Measurements from ENCODE around the gene TAF10. TPM values are rescaled to one million over a fixed set of nuclear protein-coding genes. Genes with fewer than 3 reads are reported as not detected.

Gene TAF10
- total and polyA plus RNA-seq, 7 experiments from 2014 or later, result 116 to 247 (median 129) TPM

DNA sequence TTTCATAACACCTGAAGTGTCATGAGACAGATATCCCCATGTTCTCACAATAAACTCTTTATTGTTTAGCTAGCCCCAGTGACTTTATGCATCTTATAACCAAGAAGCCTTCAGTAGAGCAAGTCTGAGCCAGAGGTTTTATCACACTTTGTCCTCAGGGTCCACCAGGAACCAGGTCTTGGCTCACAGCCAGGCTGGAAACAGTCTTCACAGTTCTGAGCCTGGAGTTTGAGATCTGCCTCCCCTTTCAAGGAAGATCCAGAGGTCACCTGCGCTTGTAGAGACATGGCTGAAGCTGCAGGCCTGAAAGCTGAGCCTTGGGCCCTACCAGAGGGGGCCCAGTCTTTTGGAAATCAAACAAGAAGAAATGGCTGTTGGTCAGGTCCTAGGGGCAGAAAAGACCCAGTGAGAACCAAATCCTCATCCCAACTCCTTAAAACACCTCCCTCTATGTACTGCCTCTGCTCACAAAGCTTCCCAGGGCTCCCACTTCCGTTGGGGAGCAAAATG, 12.1 kb downstream of the TAF10 start:
- no peak for DNase-seq
- no peaks in the 10 kb centered on the region for H3K9me3 ChIP-seq (ENCODE audit: control insufficient read depth in 2 of 3, low read length in 3 of 3)
- H3K4me1 ChIP-seq (ENCODE audit: control insufficient read depth in 2 of 2, insufficient read depth in 2 of 2, low read length in 2 of 2), result peaks cover 20 to 23% of the 10 kb centered on the region in 2 donors
- Mint-ChIP-seq H3K4me3 (no peak overlapping the region), H3K27me3 (no peaks in the 10 kb centered on the region), H3K36me3 (peaks cover 19 to 39% (median 26%) of the 10 kb centered on the region in 5 donors), H3K4me1 (peaks cover 20 to 44% (median 28%) of the 10 kb centered on the region in 7 donors), H3K9me3 (no peaks in the 10 kb centered on the region), H3K27ac (peak overlapping the region in 2 of 9 donors; percentile 32 to 43)
- H3K36me3 ChIP-seq (ENCODE audit: control insufficient read depth in 2 of 3, insufficient read depth in 3 of 3, low read length in 3 of 3), result peaks cover 10 to 65% (median 12%) of the 10 kb centered on the region in 3 experiments
- no peak for ATAC-seq
- no peaks in the 10 kb centered on the region for H3K27me3 ChIP-seq (ENCODE audit: control insufficient read depth in 2 of 2, insufficient read depth in 2 of 2, low read length in 2 of 2)
- intact Hi-C loops (cut with micrococcal nuclease), result loop anchor here in 1 of 2 donors (10.0 kb wide), 1 partner anchor 915 kb away; the partner anchor contains the start of genes TRIM22 and TRIM5
- ChIA-PET POLR2A (interaction anchor here (1.1 kb wide), 1 partner anchor 12 kb away, joined by 4 read pairs; the partner anchor contains the start of gene TAF10), CTCF (interaction anchor here (1.0 to 1.4 kb wide), 2 partner anchors 19 to 22 kb away, joined by 3 read pairs; no protein-coding TSS in a partner anchor)
- no peak overlapping the region for H3K4me3 ChIP-seq (ENCODE audit: low read length)
- no peak overlapping the region for H3K27ac ChIP-seq (ENCODE audit: low read depth, low read length)

DNA sequence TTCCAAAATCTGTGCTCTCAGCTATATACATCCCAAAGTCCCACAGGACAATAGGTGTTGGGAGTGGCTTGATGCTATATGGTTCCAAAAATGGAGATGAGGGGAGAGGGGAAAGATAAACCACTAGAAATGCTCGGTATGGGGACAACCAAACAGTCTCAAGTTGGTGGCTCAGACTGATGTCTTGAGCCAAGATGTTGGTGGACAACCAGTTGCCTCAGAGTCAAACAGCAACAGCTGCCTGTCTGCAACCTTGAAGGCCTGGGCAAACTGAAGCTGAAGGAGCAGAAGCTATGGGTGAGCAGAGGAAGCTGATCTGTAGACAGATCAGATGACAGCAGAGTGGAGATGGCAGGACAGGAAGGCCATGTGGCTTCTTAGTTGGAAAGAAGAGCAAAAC, 12.6 kb downstream of the TAF10 start:
- H3K27ac Mint-ChIP-seq, result peak overlapping the region in 4 of 9 donors; percentile 32 to 60 (median 48)
- intact Hi-C loops (cut with micrococcal nuclease), result no loop called here
- DNase-seq (no peak), ATAC-seq (no peak)
- CTCF ChIA-PET, result interaction anchor here (1.0 to 1.4 kb wide), 2 partner anchors 19 to 22 kb away, joined by 3 read pairs; no protein-coding TSS in a partner anchor
- H3K4me1 ChIP-seq (ENCODE audit: control insufficient read depth in 2 of 2, insufficient read depth in 2 of 2, low read length in 2 of 2), result peaks cover 17 to 18% of the 10 kb centered on the region in 2 donors
- no peak overlapping the region for H3K4me3 ChIP-seq (ENCODE audit: low read length)
- POLR2A ChIA-PET, result interaction anchor here (1.1 kb wide), 1 partner anchor 12 kb away, joined by 4 read pairs; the partner anchor contains the start of gene TAF10
- H3K9me3 ChIP-seq (ENCODE audit: control insufficient read depth in 2 of 3, low read length in 3 of 3), result no peaks in the 10 kb centered on the region
- H3K36me3 ChIP-seq (ENCODE audit: control insufficient read depth in 2 of 3, insufficient read depth in 3 of 3, low read length in 3 of 3), result peaks cover 10 to 68% (median 12%) of the 10 kb centered on the region in 3 experiments
- H3K27me3 ChIP-seq (ENCODE audit: control insufficient read depth in 2 of 2, insufficient read depth in 2 of 2, low read length in 2 of 2), result no peaks in the 10 kb centered on the region
- H3K36me3 Mint-ChIP-seq, result peaks cover 19 to 41% (median 30%) of the 10 kb centered on the region in 5 donors
- peaks cover 22 to 47% (median 32%) of the 10 kb centered on the region in 7 donors for H3K4me1 Mint-ChIP-seq
- no peak overlapping the region for H3K27ac ChIP-seq (ENCODE audit: low read depth, low read length)
- H3K27me3 Mint-ChIP-seq, result no peaks in the 10 kb centered on the region
- no peak overlapping the region for H3K4me3 Mint-ChIP-seq
- H3K9me3 Mint-ChIP-seq, result no peaks in the 10 kb centered on the region

DNA sequence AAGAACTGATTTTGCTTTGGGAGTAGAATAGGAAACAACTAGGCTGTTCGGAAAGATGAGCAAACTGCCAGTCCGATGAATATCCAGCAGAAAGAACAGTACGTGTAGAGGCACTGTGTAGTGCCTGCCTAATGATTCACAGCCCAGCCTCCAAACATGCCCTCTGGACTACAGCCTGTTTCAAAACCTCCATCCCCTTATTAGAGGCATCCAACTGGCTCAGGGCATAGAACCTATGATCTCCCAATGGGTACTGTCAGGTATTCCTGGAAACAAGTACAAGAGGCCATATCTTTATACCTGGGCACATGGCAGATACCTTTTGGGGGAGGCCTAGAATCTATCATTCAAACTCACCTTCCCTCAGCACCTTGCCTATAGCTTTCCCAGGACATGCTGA, 13.5 kb downstream of the TAF10 start:
- Histone ChIP-seq H3K4me3 (ENCODE audit: low read length) (no peak overlapping the region), H3K27me3 (ENCODE audit: control insufficient read depth in 2 of 2, insufficient read depth in 2 of 2, low read length in 2 of 2) (no peaks in the 10 kb centered on the region), H3K36me3 (ENCODE audit: control insufficient read depth in 2 of 3, insufficient read depth in 3 of 3, low read length in 3 of 3) (peaks cover 10 to 67% (median 12%) of the 10 kb centered on the region in 3 experiments), H3K27ac (ENCODE audit: low read depth, low read length) (no peak overlapping the region), H3K9me3 (ENCODE audit: control insufficient read depth in 2 of 3, low read length in 3 of 3) (no peaks in the 10 kb centered on the region), H3K4me1 (ENCODE audit: control insufficient read depth in 2 of 2, insufficient read depth in 2 of 2, low read length in 2 of 2) (peaks cover 17% of the 10 kb centered on the region in 2 donors)
- H3K36me3 Mint-ChIP-seq, result peaks cover 19 to 50% (median 34%) of the 10 kb centered on the region in 5 donors
- ATAC-seq (no peak), DNase-seq (no peak)
- no peak overlapping the region for H3K4me3 Mint-ChIP-seq
- intact Hi-C loops (cut with micrococcal nuclease), result no loop called here
- H3K27me3 Mint-ChIP-seq, result no peaks in the 10 kb centered on the region
- ChIA-PET POLR2A (interaction anchor here (0.6 to 1.4 kb wide), 2 partner anchors 20 to 116 kb away, joined by 3 to 4 read pairs; no protein-coding TSS in a partner anchor), CTCF (no interaction called here)
- H3K27ac Mint-ChIP-seq, result peak overlapping the region in 5 of 9 donors; percentile 13 to 60 (median 32)
- H3K9me3 Mint-ChIP-seq, result no peaks in the 10 kb centered on the region
- H3K4me1 Mint-ChIP-seq, result peaks cover 26 to 56% (median 41%) of the 10 kb centered on the region in 7 donors

DNA sequence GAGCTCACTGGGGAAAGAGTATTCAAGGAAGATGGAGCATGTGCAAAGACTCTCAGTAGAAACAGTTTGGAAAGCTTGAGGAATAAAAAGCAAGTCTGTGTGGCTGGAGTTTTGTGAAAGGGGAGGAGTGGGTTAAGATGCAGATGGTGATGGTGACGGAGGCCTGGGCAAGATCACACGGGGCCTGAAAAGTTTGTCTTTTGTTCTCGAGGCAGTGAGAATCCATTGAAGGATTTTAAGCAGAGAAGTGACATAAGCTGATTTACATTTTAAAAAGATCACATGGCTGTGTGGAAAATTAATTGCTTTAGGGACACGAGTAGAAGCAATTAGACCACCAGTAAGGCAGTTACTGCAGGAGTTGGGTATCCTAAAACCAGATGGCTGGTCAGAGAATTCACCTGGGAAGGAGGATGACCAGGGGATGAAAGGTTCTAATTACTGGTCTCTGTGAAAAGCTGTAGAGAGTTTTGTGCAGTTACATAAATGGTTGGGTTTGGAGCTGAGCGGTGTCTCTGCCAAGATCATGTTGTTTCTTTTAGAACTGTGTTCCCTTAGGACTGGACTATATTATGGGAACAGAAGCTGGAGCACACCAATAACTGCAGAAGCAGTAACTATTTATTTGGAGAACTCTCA, 15.7 kb downstream of the TAF10 start:
- peaks cover 22 to 55% (median 37%) of the 10 kb centered on the region in 5 donors for H3K36me3 Mint-ChIP-seq
- POLR2A ChIA-PET, result interaction anchor here (0.9 to 1.0 kb wide), 2 partner anchors 22 to 87 kb away, joined by 5 read pairs; partner anchors contain the start of gene MRPL17
- no peaks in the 10 kb centered on the region for H3K9me3 ChIP-seq (ENCODE audit: control insufficient read depth in 2 of 3, low read length in 3 of 3)
- no peak overlapping the region for H3K27ac ChIP-seq (ENCODE audit: low read depth, low read length)
- H3K27ac Mint-ChIP-seq, result peak overlapping the region in 6 of 9 donors; percentile 3 to 44 (median 30)
- no peak overlapping the region for H3K4me3 ChIP-seq (ENCODE audit: low read length)
- CTCF ChIA-PET, result interaction anchor here (0.9 to 1.4 kb wide), 4 partner anchors 87 to 158 kb away, joined by 3 to 6 read pairs (median 3); partner anchors contain the start of gene MRPL17
- DNase-seq (no peak), ATAC-seq (no peak)
- H3K36me3 ChIP-seq (ENCODE audit: control insufficient read depth in 2 of 3, insufficient read depth in 3 of 3, low read length in 3 of 3), result peaks cover 10 to 70% (median 12%) of the 10 kb centered on the region in 3 experiments
- H3K27me3 Mint-ChIP-seq, result no peaks in the 10 kb centered on the region
- peaks cover 26 to 59% (median 47%) of the 10 kb centered on the region in 7 donors for H3K4me1 Mint-ChIP-seq
- H3K9me3 Mint-ChIP-seq, result no peaks in the 10 kb centered on the region
- H3K4me1 ChIP-seq (ENCODE audit: control insufficient read depth in 2 of 2, insufficient read depth in 2 of 2, low read length in 2 of 2), result peaks cover 0 to 3% of the 10 kb centered on the region in 2 donors
- H3K27me3 ChIP-seq (ENCODE audit: control insufficient read depth in 2 of 2, insufficient read depth in 2 of 2, low read length in 2 of 2), result no peaks in the 10 kb centered on the region
- intact Hi-C loops (cut with micrococcal nuclease), result no loop called here
- H3K4me3 Mint-ChIP-seq, result no peak overlapping the region

DNA sequence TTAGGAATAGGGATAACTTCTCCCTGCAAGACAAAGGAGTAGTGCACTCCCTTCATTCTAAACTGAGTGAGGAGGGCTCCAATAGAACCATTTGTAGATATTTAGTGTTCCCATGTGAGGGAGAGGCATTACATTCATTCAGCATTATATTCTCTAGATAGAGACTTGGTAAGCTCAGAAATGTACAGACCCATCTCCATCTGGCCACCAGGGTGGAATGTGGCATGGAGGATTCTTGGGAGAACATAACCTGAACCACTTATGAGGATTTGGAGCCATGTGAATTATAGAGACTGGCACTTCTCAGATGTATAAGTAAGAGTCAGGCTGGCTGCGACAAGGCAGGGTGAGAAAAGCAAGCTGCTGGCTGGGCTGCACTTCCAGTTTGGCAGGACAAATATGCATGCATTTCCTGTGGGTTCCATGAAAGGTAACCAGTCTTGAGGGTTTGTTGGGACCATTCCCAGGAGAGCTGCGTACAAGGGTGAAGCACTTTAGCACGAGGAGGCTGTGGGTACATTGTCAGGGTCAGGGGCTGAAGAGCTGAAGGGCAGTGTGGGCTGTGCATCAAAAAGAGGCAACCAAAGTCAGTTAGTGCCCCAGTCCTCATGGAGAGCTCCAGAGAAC, 17.8 kb downstream of the TAF10 start:
- Mint-ChIP-seq H3K27me3 (no peaks in the 10 kb centered on the region), H3K9me3 (no peaks in the 10 kb centered on the region), H3K4me3 (peak overlapping the region in 1 of 10 donors; percentile 11), H3K27ac (peak overlapping the region in 5 of 9 donors; percentile 10 to 84 (median 26)), H3K36me3 (peaks cover 17 to 53% (median 33%) of the 10 kb centered on the region in 5 donors), H3K4me1 (peaks cover 21 to 51% (median 42%) of the 10 kb centered on the region in 7 donors)
- ATAC-seq (no peak), DNase-seq (no peak)
- Histone ChIP-seq H3K27me3 (ENCODE audit: control insufficient read depth in 2 of 2, insufficient read depth in 2 of 2, low read length in 2 of 2) (no peaks in the 10 kb centered on the region), H3K36me3 (ENCODE audit: control insufficient read depth in 2 of 3, insufficient read depth in 3 of 3, low read length in 3 of 3) (peaks cover 3 to 49% (median 12%) of the 10 kb centered on the region in 3 experiments), H3K27ac (ENCODE audit: low read depth, low read length) (no peak overlapping the region), H3K9me3 (ENCODE audit: control insufficient read depth in 2 of 3, low read length in 3 of 3) (no peaks in the 10 kb centered on the region), H3K4me3 (ENCODE audit: low read length) (no peak overlapping the region), H3K4me1 (ENCODE audit: control insufficient read depth in 2 of 2, insufficient read depth in 2 of 2, low read length in 2 of 2) (no peaks in the 10 kb centered on the region)
- intact Hi-C loops (cut with micrococcal nuclease), result no loop called here
- POLR2A ChIA-PET, result interaction anchor here (1.2 to 1.7 kb wide), 4 partner anchors 9 to 112 kb away, joined by 3 to 8 read pairs (median 6); partner anchors contain the start of genes MRPL17 and TAF10
- CTCF ChIA-PET, result interaction anchor here (2.5 to 3.6 kb wide), 2 partner anchors 10 to 89 kb away, joined by 8 to 12 read pairs; partner anchors contain the start of genes ILK, MRPL17 and RRP8

DNA sequence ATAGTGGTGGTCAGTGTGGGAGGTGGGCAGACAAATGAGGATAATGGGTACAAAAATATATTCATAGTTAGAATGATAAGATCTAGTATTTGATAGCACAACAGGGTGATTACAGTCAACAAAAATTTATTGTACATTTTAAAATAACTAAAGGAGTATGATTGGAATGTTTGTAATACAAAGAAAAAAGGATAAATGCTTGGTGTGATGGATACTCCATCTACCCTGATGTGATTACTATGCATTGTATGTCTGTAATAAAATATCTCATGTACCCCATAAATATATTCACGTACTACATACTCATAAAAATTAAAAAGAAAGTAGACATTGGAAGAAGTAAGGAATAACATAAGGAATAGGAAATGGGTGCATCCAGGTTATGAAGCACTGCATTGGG, 24.0 kb downstream of the TAF10 start:
- intact Hi-C loops (cut with micrococcal nuclease), result no loop called here
- H3K27ac Mint-ChIP-seq, result no peak overlapping the region
- ATAC-seq, result no peak

More for the DNA sequence above, 24.0 kb downstream of the TAF10 start:
- H3K4me3 Mint-ChIP-seq, result no peak overlapping the region
- H3K4me1 Mint-ChIP-seq, result peaks cover 0 to 8% (median 0%) of the 10 kb centered on the region in 7 donors
- ChIA-PET CTCF (no interaction called here), POLR2A (no interaction called here)
- peaks cover 25 to 45% (median 29%) of the 10 kb centered on the region in 5 donors for H3K36me3 Mint-ChIP-seq
- Histone ChIP-seq H3K27ac (ENCODE audit: low read depth, low read length) (no peak overlapping the region), H3K4me1 (ENCODE audit: control insufficient read depth in 2 of 2, insufficient read depth in 2 of 2, low read length in 2 of 2) (no peaks in the 10 kb centered on the region), H3K9me3 (ENCODE audit: control insufficient read depth in 2 of 3, low read length in 3 of 3) (peaks cover 0 to 14% (median 4%) of the 10 kb centered on the region in 3 experiments), H3K36me3 (ENCODE audit: control insufficient read depth in 2 of 3, insufficient read depth in 3 of 3, low read length in 3 of 3) (peaks cover 0 to 7% (median 0%) of the 10 kb centered on the region in 3 experiments), H3K27me3 (ENCODE audit: control insufficient read depth in 2 of 2, insufficient read depth in 2 of 2, low read length in 2 of 2) (no peaks in the 10 kb centered on the region), H3K4me3 (ENCODE audit: low read length) (no peak overlapping the region)
- no peaks in the 10 kb centered on the region for H3K27me3 Mint-ChIP-seq
- DNase-seq, result no peak
- H3K9me3 Mint-ChIP-seq, result peaks cover 6 to 20% (median 19%) of the 10 kb centered on the region in 11 donors

Measured in naive thymus-derived CD4-positive, alpha-beta T cell (primary cell).